Measurements from ENCODE around the gene GLT1D1. TPM values are rescaled to one million over a fixed set of nuclear protein-coding genes. Genes with fewer than 3 reads are reported as not detected.
"Not testable (repeated sequence)": the region's sequence is repeated elsewhere in the genome, so short reads cannot be mapped to it uniquely, and the experiment has no call there.

The GLT1D1 gene
- total and polyA plus RNA-seq, 2 donors (not counting 1 experiment from before 2014, with no cell fraction given): under 0.01 TPM; not detected in 1

- H3K9me3 ChIP-seq (ENCODE audit: control insufficient read depth, insufficient read depth, low read depth, low read length): no peaks in the 10 kb centered on the region
- TF ChIP-seq CTCF (conservative IDR thresholded peaks at IDR 0.05 in 1 of 2, IDR thresholded peaks at IDR 0.05 in 1 of 2; ENCODE audit: low read depth in 1 of 2, low read length in 2 of 2) (no peak), EZH2 (IDR thresholded peaks at IDR 0.05; ENCODE audit: low read length, missing control alignments) (no peak)
- no peak overlapping the region for H2AFZ ChIP-seq (ENCODE audit: low read length)
- no peak overlapping the region for H3K27ac ChIP-seq (ENCODE audit: insufficient read depth, low read length)
- no peaks in the 10 kb centered on the region for H3K4me1 ChIP-seq (ENCODE audit: control insufficient read depth, extremely low read depth, insufficient read depth, low read length)
- no peak overlapping the region for H3K4me3 ChIP-seq (replicated peaks in 1 of 4; ENCODE audit: control extremely low read depth in 1 of 4, insufficient read depth in 1 of 4, low read depth in 3 of 4, low read length in 4 of 4)
- H3K4me2 ChIP-seq (ENCODE audit: extremely low read depth, insufficient read depth, low read length): no peak overlapping the region
- H3K79me2 ChIP-seq (ENCODE audit: control insufficient read depth, insufficient read depth, low read length): no peaks in the 10 kb centered on the region
- no peak overlapping the region for H3K9ac ChIP-seq (ENCODE audit: insufficient read depth, low read length)
- H3K36me3 ChIP-seq (ENCODE audit: control insufficient read depth, insufficient read depth, low read length): no peaks in the 10 kb centered on the region
- no peaks in the 10 kb centered on the region for H4K20me1 ChIP-seq (ENCODE audit: control insufficient read depth, extremely low read depth, insufficient read depth, low read length)
- no peak for DNase-seq (ENCODE audit: low read depth in 2 of 2)
- H3K27me3 ChIP-seq (ENCODE audit: control insufficient read depth, insufficient read depth, low read length): no peaks in the 10 kb centered on the region
Observed at GRCh38 chr12:128842579-128842978, 10.7 kb upstream of the GLT1D1 start.

DNA sequence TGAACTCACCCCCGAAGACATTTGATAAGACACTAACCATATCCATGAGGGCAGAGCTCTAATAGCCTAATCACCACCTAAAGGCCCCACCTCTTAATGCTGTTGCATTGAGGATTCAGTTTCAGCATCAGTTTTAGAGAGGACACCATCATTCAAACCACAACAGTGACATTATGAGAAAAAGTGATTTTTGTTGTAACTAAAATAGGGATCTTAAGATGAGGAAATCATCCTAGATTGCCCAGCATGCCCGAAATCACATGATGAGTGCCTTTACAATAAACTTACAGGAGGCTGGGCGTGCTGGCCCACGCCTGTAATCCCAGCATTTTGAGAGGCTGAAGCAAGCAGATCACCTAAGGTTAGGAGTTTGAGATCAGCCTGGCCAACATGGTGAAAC, 9.7 kb upstream of the GLT1D1 start:
- no peak overlapping the region for H3K4me2 ChIP-seq (ENCODE audit: extremely low read depth, insufficient read depth, low read length)
- H2AFZ ChIP-seq (ENCODE audit: low read length): no peak overlapping the region
- H3K9ac ChIP-seq (ENCODE audit: insufficient read depth, low read length): no peak overlapping the region
- H3K79me2 ChIP-seq (ENCODE audit: control insufficient read depth, insufficient read depth, low read length): no peaks in the 10 kb centered on the region
- no peak for TF ChIP-seq EZH2 (IDR thresholded peaks at IDR 0.05; ENCODE audit: low read length, missing control alignments)
- no peak for TF ChIP-seq CTCF (conservative IDR thresholded peaks at IDR 0.05 in 1 of 2, IDR thresholded peaks at IDR 0.05 in 1 of 2; ENCODE audit: low read depth in 1 of 2, low read length in 2 of 2)
- H3K27ac ChIP-seq (ENCODE audit: insufficient read depth, low read length): no peak overlapping the region
- no peaks in the 10 kb centered on the region for H3K9me3 ChIP-seq (ENCODE audit: control insufficient read depth, insufficient read depth, low read depth, low read length)
- no peaks in the 10 kb centered on the region for H4K20me1 ChIP-seq (ENCODE audit: control insufficient read depth, extremely low read depth, insufficient read depth, low read length)
- H3K4me1 ChIP-seq (ENCODE audit: control insufficient read depth, extremely low read depth, insufficient read depth, low read length): no peaks in the 10 kb centered on the region
- no peaks in the 10 kb centered on the region for H3K27me3 ChIP-seq (ENCODE audit: control insufficient read depth, insufficient read depth, low read length)
- no peak overlapping the region for H3K4me3 ChIP-seq (replicated peaks in 1 of 4; ENCODE audit: control extremely low read depth in 1 of 4, insufficient read depth in 1 of 4, low read depth in 3 of 4, low read length in 4 of 4)
- no peaks in the 10 kb centered on the region for H3K36me3 ChIP-seq (ENCODE audit: control insufficient read depth, insufficient read depth, low read length)
- DNase-seq (ENCODE audit: low read depth in 2 of 2): no peak

DNA sequence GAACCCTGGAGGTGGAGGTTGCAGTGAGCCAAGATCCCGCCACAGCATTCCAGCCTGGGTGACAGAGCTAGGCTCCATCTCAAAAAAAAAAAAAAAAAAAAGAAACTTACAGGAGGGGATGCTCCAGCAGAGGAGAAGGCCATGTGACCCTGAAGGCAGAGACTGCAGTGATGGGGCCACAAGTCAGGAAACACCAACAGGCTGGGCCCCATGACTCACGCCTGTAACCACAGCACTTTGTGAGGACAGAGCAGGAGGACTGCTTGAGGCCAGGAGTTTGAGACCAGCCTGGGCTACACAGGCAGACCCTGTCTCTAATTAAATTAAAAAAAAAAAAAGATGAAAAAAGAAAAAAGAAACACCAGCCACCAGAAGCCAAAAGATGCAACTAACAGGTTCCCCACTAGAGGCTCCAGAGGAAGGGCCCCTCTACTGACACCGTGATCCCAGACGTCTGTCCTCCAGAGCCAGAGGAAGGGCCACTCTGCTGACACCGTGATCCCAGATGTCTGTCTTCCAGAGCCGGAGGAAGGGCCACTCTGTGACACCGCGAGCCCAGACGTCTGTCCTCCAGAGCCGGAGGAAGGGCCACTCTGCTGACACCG, 9.1 kb upstream of the GLT1D1 start:
- Histone ChIP-seq H3K4me3 (replicated peaks in 1 of 4; ENCODE audit: control extremely low read depth in 1 of 4, insufficient read depth in 1 of 4, low read depth in 3 of 4, low read length in 4 of 4) (no peak overlapping the region), H3K27me3 (ENCODE audit: control insufficient read depth, insufficient read depth, low read length) (no peaks in the 10 kb centered on the region), H3K27ac (ENCODE audit: insufficient read depth, low read length) (no peak overlapping the region), H4K20me1 (ENCODE audit: control insufficient read depth, extremely low read depth, insufficient read depth, low read length) (no peaks in the 10 kb centered on the region), H3K9ac (ENCODE audit: insufficient read depth, low read length) (no peak overlapping the region), H3K4me2 (ENCODE audit: extremely low read depth, insufficient read depth, low read length) (no peak overlapping the region), H3K4me1 (ENCODE audit: control insufficient read depth, extremely low read depth, insufficient read depth, low read length) (no peaks in the 10 kb centered on the region), H3K36me3 (ENCODE audit: control insufficient read depth, insufficient read depth, low read length) (no peaks in the 10 kb centered on the region), H2AFZ (ENCODE audit: low read length) (no peak overlapping the region), H3K79me2 (ENCODE audit: control insufficient read depth, insufficient read depth, low read length) (no peaks in the 10 kb centered on the region), H3K9me3 (ENCODE audit: control insufficient read depth, insufficient read depth, low read depth, low read length) (no peaks in the 10 kb centered on the region)
- no peak for DNase-seq (ENCODE audit: low read depth in 2 of 2)
- TF ChIP-seq CTCF (conservative IDR thresholded peaks at IDR 0.05 in 1 of 2, IDR thresholded peaks at IDR 0.05 in 1 of 2; ENCODE audit: low read depth in 1 of 2, low read length in 2 of 2): no peak
- no peak for TF ChIP-seq EZH2 (IDR thresholded peaks at IDR 0.05; ENCODE audit: low read length, missing control alignments)

DNA sequence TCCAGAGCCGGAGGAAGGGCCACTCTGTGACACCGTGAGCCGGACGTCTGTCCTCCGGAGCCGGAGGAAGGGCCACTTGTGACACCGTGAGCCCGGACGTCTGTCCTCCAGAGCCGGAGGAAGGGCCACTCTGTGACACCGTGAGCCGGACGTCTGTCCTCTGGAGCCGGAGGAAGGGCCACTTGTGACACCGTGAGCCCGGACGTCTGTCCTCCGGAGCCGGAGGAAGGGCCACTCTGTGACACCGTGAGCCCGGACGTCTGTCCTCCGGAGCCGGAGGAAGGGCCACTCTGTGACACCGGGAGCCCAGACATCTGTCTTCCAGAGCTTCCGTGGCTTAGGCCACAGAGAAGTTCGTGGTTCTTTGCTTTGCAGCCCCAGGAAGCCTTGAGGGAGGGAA, 6.6 kb upstream of the GLT1D1 start:
- not testable (repeated sequence) for DNase-seq (ENCODE audit: low read depth in 2 of 2); H3K27ac ChIP-seq (ENCODE audit: insufficient read depth, low read length); H3K9ac ChIP-seq (ENCODE audit: insufficient read depth, low read length); H3K79me2 ChIP-seq (ENCODE audit: control insufficient read depth, insufficient read depth, low read length); H3K36me3 ChIP-seq (ENCODE audit: control insufficient read depth, insufficient read depth, low read length); H3K4me2 ChIP-seq (ENCODE audit: extremely low read depth, insufficient read depth, low read length); H3K4me1 ChIP-seq (ENCODE audit: control insufficient read depth, extremely low read depth, insufficient read depth, low read length); H3K9me3 ChIP-seq (ENCODE audit: control insufficient read depth, insufficient read depth, low read depth, low read length); H3K27me3 ChIP-seq (ENCODE audit: control insufficient read depth, insufficient read depth, low read length); H2AFZ ChIP-seq (ENCODE audit: low read length); H3K4me3 ChIP-seq (replicated peaks in 1 of 4; ENCODE audit: control extremely low read depth in 1 of 4, insufficient read depth in 1 of 4, low read depth in 3 of 4, low read length in 4 of 4); H4K20me1 ChIP-seq (ENCODE audit: control insufficient read depth, extremely low read depth, insufficient read depth, low read length)

Measured in fibroblast of lung (primary cell).